ENCODE results near the gene OTOR. TPM values are rescaled to one million over a fixed set of nuclear protein-coding genes. Genes with fewer than 3 reads are reported as not detected.

Gene OTOR
- total RNA-seq, 1 experiment from 2014 or later = not detected

DNA sequence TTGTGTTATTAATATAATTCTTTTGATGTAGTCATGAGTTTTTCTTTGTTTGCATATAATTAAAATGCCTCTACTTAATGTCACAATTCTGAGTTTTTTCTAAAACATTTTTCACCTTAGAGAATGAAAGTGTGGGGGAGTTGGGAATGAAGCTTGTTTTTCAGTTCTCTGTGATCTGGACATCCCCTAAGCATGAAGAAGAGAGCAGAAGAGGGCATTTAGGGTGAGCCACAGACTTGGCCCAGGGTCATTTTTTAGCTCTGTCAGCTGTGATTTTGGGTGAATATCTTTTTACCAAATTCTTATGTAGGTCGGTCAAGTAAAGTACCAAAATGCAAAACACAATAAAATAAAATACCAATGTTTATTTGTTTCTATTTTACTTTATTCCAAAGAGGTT is 3.9 kb downstream of the OTOR start:
- Histone ChIP-seq H3K27me3 (ENCODE audit: control insufficient read depth, insufficient read depth, low read length) (peaks cover 7% of the 10 kb centered on the region), H3K9me3 (ENCODE audit: control insufficient read depth, insufficient read depth, low read depth, low read length) (no peaks in the 10 kb centered on the region), H3K27ac (ENCODE audit: low read length) (no peak overlapping the region), H3K36me3 (ENCODE audit: control insufficient read depth, insufficient read depth, low read length) (no peaks in the 10 kb centered on the region), H3K4me1 (ENCODE audit: control insufficient read depth, insufficient read depth, low read length) (no peaks in the 10 kb centered on the region), H3K4me3 (ENCODE audit: low read depth in 2 of 2, low read length in 2 of 2) (no peak overlapping the region)
- DNase-seq (ENCODE audit: low read depth, low spot score) (no peak), ATAC-seq (no peak)
- POLR2A ChIA-PET = interaction anchor here (0.6 kb wide), 1 partner anchor 120 kb away, joined by 3 read pairs; no protein-coding TSS in a partner anchor
- TF ChIP-seq, protein P1, sequence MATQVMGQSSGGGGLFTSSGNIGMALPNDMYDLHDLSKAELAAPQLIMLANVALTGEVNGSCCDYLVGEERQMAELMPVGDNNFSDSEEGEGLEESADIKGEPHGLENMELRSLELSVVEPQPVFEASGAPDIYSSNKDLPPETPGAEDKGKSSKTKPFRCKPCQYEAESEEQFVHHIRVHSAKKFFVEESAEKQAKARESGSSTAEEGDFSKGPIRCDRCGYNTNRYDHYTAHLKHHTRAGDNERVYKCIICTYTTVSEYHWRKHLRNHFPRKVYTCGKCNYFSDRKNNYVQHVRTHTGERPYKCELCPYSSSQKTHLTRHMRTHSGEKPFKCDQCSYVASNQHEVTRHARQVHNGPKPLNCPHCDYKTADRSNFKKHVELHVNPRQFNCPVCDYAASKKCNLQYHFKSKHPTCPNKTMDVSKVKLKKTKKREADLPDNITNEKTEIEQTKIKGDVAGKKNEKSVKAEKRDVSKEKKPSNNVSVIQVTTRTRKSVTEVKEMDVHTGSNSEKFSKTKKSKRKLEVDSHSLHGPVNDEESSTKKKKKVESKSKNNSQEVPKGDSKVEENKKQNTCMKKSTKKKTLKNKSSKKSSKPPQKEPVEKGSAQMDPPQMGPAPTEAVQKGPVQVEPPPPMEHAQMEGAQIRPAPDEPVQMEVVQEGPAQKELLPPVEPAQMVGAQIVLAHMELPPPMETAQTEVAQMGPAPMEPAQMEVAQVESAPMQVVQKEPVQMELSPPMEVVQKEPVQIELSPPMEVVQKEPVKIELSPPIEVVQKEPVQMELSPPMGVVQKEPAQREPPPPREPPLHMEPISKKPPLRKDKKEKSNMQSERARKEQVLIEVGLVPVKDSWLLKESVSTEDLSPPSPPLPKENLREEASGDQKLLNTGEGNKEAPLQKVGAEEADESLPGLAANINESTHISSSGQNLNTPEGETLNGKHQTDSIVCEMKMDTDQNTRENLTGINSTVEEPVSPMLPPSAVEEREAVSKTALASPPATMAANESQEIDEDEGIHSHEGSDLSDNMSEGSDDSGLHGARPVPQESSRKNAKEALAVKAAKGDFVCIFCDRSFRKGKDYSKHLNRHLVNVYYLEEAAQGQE (IDR thresholded peaks at IDR 0.05; ENCODE audit: insufficient read depth in 1 of 2, low read depth in 2 of 2, low read length in 1 of 2) = no peak
- TF ChIP-seq CTCF (IDR thresholded peaks at IDR 0.05) (no peak), SIN3A (IDR thresholded peaks at IDR 0.05; ENCODE audit: borderline replicate concordance, insufficient read depth, low read depth, low read length) (no peak), POLR2AphosphoS5 (IDR thresholded peaks at IDR 0.05; ENCODE audit: low read depth, low read length) (no peak), TCF7L2 (IDR thresholded peaks at IDR 0.05; ENCODE audit: low read depth, low read length) (no peak)
- in situ Hi-C loops (cut with HindIII; ENCODE audit: low pct_unique_long_range_greater_than_20kb, low sequenced_read_pairs) (no loop called here), intact Hi-C loops (cut with micrococcal nuclease; ENCODE audit: unreplicated experiment) (no loop called here)
- CTCF ChIA-PET = no interaction called here
- no TSS peak for BruUV-seq (replicated peaks)

DNA sequence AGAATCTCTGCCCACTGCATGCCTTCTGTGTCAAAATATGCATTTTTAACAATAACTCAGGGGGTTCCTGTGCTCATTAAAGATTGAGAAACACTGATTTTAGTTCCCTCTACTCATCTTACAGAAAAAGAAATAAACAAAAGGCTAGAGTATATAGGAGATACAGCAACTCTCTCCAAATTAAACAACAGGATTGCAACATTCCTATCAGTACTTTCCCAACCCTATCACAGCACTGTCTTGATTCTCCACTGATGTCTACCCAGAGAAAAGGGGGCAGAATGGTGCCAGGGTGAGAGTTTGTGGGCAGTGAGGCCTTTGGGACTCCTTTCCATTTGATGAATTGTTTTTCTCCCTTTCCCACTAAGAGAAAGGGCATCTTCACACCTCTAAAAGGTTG is 4.7 kb downstream of the OTOR start:
- Histone ChIP-seq H3K4me1 (ENCODE audit: control insufficient read depth, insufficient read depth, low read length) (no peaks in the 10 kb centered on the region), H3K27ac (ENCODE audit: low read length) (no peak overlapping the region), H3K36me3 (ENCODE audit: control insufficient read depth, insufficient read depth, low read length) (no peaks in the 10 kb centered on the region), H3K27me3 (ENCODE audit: control insufficient read depth, insufficient read depth, low read length) (peaks cover 7% of the 10 kb centered on the region), H3K4me3 (ENCODE audit: low read depth in 2 of 2, low read length in 2 of 2) (no peak overlapping the region), H3K9me3 (ENCODE audit: control insufficient read depth, insufficient read depth, low read depth, low read length) (no peaks in the 10 kb centered on the region)
- ATAC-seq (no peak), DNase-seq (ENCODE audit: low read depth, low spot score) (no peak)
- intact Hi-C loops (cut with micrococcal nuclease; ENCODE audit: unreplicated experiment) = no loop called here
- ChIA-PET CTCF (no interaction called here), POLR2A (no interaction called here)
- TF ChIP-seq POLR2AphosphoS5 (IDR thresholded peaks at IDR 0.05; ENCODE audit: low read depth, low read length) = no peak
- TF ChIP-seq CTCF (IDR thresholded peaks at IDR 0.05) = no peak
- TF ChIP-seq, protein P1 (IDR thresholded peaks at IDR 0.05; ENCODE audit: insufficient read depth in 1 of 2, low read depth in 2 of 2, low read length in 1 of 2) = no peak
- TF ChIP-seq TCF7L2 (IDR thresholded peaks at IDR 0.05; ENCODE audit: low read depth, low read length) = no peak
- no peak for TF ChIP-seq SIN3A (IDR thresholded peaks at IDR 0.05; ENCODE audit: borderline replicate concordance, insufficient read depth, low read depth, low read length)
- in situ Hi-C loops (cut with HindIII; ENCODE audit: low pct_unique_long_range_greater_than_20kb, low sequenced_read_pairs) = no loop called here
- no TSS peak for BruUV-seq (replicated peaks)

Measured in Panc1 (cell line).